Measurements from ENCODE around the gene MSANTD1. TPM values are rescaled to one million over a fixed set of nuclear protein-coding genes. Genes with fewer than 3 reads are reported as not detected.

The MSANTD1 gene
- total and polyA plus RNA-seq, 10 of the 15 experiments (the other 5 are each of a cell fraction or from before 2014, with no cell fraction given), result 0.07 to 0.87 (median 0.22) TPM; not detected in 2

DNA sequence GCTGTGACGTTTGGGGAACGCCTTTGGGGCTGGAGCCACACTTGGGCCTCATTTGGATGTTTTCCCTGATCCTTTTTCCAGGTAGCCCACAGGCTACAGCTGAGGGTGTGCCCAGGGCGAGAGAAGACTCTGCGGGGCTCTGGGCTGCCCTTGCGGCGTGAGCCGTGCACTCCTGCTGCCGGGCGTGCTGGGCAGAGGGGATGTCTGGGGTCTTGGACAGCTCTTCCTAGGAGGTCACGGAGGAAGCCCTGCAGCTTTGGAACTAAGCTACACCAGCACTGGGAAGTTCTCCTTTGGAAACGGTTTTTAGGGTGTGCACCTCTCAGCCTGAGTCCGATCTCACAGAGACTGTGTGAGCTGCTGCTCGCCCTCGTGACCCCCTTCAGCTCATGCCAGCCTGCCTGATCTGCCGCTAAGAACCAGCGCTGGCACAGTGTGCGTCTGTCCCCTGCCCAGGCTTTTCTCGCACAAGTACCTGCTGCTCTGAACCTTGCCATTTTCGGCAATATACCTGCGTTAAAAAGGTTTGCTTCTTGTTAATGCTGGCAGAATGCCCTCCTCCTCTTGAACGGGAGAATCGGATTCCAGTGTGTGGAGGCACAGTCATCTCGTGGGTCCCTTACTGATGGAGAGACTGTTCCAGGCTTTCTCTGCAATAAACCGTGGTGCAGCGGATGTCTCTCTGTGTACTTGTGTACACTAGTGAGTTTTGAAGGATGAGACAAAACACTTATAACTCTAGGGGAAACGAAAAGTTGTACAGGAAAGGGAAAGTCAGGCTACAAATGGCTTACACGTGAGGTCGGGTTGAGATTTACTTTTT lies 14.3 kb downstream of the MSANTD1 start (continued):
- TF ChIP-seq CHD4 (IDR thresholded peaks at IDR 0.05), result no peak
- no peak for TF ChIP-seq NR2C1 (IDR thresholded peaks at IDR 0.05)
- TF ChIP-seq MEF2B (IDR thresholded peaks at IDR 0.05; ENCODE audit: partially characterized antibody, poor library complexity, severe bottlenecking), result no peak
- TF ChIP-seq SIX5 (IDR thresholded peaks at IDR 0.05; ENCODE audit: low read depth, low read length, severe bottlenecking), result no peak
- no peak for TF ChIP-seq EZH2 (IDR thresholded peaks at IDR 0.05; ENCODE audit: borderline replicate concordance, control insufficient read depth, low read depth, low read length)
- TF ChIP-seq, protein P1, sequence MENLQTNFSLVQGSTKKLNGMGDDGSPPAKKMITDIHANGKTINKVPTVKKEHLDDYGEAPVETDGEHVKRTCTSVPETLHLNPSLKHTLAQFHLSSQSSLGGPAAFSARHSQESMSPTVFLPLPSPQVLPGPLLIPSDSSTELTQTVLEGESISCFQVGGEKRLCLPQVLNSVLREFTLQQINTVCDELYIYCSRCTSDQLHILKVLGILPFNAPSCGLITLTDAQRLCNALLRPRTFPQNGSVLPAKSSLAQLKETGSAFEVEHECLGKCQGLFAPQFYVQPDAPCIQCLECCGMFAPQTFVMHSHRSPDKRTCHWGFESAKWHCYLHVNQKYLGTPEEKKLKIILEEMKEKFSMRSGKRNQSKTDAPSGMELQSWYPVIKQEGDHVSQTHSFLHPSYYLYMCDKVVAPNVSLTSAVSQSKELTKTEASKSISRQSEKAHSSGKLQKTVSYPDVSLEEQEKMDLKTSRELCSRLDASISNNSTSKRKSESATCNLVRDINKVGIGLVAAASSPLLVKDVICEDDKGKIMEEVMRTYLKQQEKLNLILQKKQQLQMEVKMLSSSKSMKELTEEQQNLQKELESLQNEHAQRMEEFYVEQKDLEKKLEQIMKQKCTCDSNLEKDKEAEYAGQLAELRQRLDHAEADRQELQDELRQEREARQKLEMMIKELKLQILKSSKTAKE (IDR thresholded peaks at IDR 0.05; ENCODE audit: low read depth, poor library complexity, severe bottlenecking), result no peak
- TF ChIP-seq KLF5 (IDR thresholded peaks at IDR 0.05; ENCODE audit: partially characterized antibody), result no peak
- TF ChIP-seq STAT3 (IDR thresholded peaks at IDR 0.05; ENCODE audit: low read depth, low read length), result no peak
- TF ChIP-seq MXI1 (IDR thresholded peaks at IDR 0.05; ENCODE audit: low read depth, low read length), result no peak

DNA sequence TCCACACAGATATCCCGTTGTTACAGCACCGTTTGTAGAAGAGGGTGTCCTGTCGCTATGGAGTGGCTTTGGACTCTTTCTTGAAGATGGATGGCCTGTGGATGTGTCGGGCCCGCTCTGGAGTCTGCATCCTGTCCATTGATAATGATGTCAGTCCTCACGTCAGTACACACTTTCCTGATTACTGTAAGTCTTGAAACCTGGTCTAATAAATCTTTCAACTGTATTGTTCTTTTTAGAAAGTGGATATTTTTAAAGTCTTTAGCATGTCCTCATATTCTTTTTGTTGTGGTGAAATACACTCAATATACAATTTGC lies 14.9 kb downstream of the MSANTD1 start:
- no peaks in the 10 kb centered on the region for H3K9me3 ChIP-seq (replicated peaks; ENCODE audit: control insufficient read depth, insufficient read depth, low read length)
- H2AFZ ChIP-seq (ENCODE audit: control insufficient read depth, low read depth, low read length), result no peak overlapping the region
- FAIRE-seq, result no peak
- DNase-seq (ENCODE audit: low read depth, low spot score), result no peak
- no peak overlapping the region for H3K9ac ChIP-seq (ENCODE audit: control insufficient read depth, insufficient read depth, low read length)
- RAD21 ChIA-PET (ENCODE audit: unreplicated experiment), result no interaction called here
- H3K79me2 ChIP-seq (ENCODE audit: control insufficient read depth, insufficient read depth, low read length), result no peaks in the 10 kb centered on the region
- intact Hi-C loops (cut with micrococcal nuclease; ENCODE audit: unreplicated experiment) (no loop called here), in situ Hi-C loops (cut with MboI) (no loop called here)
- no peaks in the 10 kb centered on the region for H3K4me1 ChIP-seq (ENCODE audit: control insufficient read depth, insufficient read depth, low read length)
- H4K20me1 ChIP-seq (ENCODE audit: control insufficient read depth, insufficient read depth), result no peaks in the 10 kb centered on the region
- 50% methylated on average over 6 of the region's 6 CpGs for WGBS (ENCODE audit: insufficient coverage, insufficient replicate concordance, low lambda C conversion rate, missing lambda C conversion rate)
- CTCF ChIA-PET, result no interaction called here
- ATAC-seq, result no peak
- no peak overlapping the region for H3K4me2 ChIP-seq (ENCODE audit: control insufficient read depth, insufficient read depth)
- no peak overlapping the region for H3K4me3 ChIP-seq
- BruUV-seq (replicated peaks), result no TSS peak
- SMC1A ChIA-PET (ENCODE audit: uncharacterized antibody, unreplicated experiment), result no interaction called here
- H3K36me3 ChIP-seq (ENCODE audit: control insufficient read depth in 2 of 2, insufficient read depth in 2 of 2, low read length in 1 of 2), result no peaks in the 10 kb centered on the region
- POLR2A ChIA-PET, result no interaction called here
- H3K27ac ChIP-seq (ENCODE audit: control insufficient read depth, insufficient read depth), result no peak overlapping the region
- H3K27me3 ChIP-seq (replicated peaks in 1 of 2; ENCODE audit: control insufficient read depth in 2 of 2, insufficient read depth in 2 of 2, low read length in 1 of 2), result no peaks in the 10 kb centered on the region; a peak in 1 of 4 replicates
- TF ChIP-seq EED (IDR thresholded peaks at IDR 0.05; ENCODE audit: low read depth), result no peak
- no peak for TF ChIP-seq RB1 (IDR thresholded peaks at IDR 0.05; ENCODE audit: borderline replicate concordance)
- TF ChIP-seq SRF (IDR thresholded peaks at IDR 0.05; ENCODE audit: low read depth in 2 of 2, low read length in 2 of 2), result no peak
- no peak for TF ChIP-seq CREM (IDR thresholded peaks at IDR 0.05; ENCODE audit: low read depth)
- TF ChIP-seq, protein P2, sequence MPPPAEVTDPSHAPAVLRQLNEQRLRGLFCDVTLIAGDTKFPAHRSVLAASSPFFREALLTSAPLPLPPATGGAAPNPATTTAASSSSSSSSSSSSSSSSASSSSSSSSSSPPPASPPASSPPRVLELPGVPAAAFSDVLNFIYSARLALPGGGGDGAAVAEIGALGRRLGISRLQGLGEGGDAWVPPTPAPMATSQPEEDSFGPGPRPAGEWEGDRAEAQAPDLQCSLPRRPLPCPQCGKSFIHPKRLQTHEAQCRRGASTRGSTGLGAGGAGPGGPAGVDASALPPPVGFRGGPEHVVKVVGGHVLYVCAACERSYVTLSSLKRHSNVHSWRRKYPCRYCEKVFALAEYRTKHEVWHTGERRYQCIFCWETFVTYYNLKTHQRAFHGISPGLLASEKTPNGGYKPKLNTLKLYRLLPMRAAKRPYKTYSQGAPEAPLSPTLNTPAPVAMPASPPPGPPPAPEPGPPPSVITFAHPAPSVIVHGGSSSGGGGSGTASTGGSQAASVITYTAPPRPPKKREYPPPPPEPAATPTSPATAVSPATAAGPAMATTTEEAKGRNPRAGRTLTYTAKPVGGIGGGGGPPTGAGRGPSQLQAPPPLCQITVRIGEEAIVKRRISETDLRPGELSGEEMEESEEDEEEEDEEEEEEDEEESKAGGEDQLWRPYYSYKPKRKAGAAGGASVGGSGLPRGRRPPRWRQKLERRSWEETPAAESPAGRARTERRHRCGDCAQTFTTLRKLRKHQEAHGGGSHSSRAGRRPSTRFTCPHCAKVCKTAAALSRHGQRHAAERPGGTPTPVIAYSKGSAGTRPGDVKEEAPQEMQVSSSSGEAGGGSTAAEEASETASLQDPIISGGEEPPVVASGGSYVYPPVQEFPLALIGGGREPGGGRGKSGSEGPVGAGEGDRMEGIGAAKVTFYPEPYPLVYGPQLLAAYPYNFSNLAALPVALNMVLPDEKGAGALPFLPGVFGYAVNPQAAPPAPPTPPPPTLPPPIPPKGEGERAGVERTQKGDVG (CRISPR knock-in tag; IDR thresholded peaks at IDR 0.05), result no peak
- no peak for TF ChIP-seq ATF7 (IDR thresholded peaks at IDR 0.05; ENCODE audit: low read depth)
- TF ChIP-seq MYC (IDR thresholded peaks at IDR 0.05; ENCODE audit: insufficient read depth, insufficient read length, insufficient replicate concordance, low read length, severe bottlenecking), result no peak
